AG10803 (cell line): Measurements from ENCODE around the gene KDM1B.

Experiments used
- DNase-seq: peaks from one replicate; pipeline ENCODE4 v3.0.0; 2010; ENCODE audit warnings: low read depth
- H3K4me3 ChIP-seq: 2 replicates; pipeline ENCODE4 v1.5.1; 2011; ENCODE audit warnings: mild to moderate bottlenecking, low read length, control low read depth
- TF ChIP-seq, protein P1 (sequence below): conservative IDR thresholded peaks from 2 replicates; pipeline ENCODE4 v1.5.1; 2011; ENCODE audit warnings: mild to moderate bottlenecking, low read length, control low read depth, inconsistent platforms

The KDM1B gene

DNA sequence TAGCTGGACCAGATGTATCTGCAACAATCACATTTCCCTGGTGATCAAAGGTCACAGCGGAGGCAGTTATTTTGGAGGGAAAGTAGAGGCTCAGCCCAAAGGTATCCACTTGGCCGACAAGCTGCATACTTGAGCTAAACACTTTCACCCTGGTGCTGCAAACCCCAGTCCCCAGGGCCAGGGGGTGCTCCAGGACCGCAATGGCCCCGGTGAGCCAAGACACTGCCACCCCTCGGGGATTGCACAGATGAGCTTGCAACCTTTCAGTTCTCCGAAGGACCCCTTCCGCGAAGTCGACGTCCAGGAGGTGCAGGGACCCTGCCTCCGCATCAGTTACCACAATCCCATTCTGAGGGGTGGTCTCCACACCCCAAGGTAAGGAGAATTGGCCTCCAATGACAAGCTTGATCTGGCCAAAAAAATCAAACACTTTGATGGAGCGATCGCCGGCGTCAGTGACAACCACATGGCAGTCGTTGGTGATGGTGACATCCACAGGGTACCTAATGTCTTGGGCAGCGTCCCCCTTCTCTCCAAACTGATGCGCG is 33.6 kb upstream of the KDM1B start:
- peak overlapping the region; percentile 66 for H3K4me3 ChIP-seq
- no peak for DNase-seq
- TF ChIP-seq, protein P1, sequence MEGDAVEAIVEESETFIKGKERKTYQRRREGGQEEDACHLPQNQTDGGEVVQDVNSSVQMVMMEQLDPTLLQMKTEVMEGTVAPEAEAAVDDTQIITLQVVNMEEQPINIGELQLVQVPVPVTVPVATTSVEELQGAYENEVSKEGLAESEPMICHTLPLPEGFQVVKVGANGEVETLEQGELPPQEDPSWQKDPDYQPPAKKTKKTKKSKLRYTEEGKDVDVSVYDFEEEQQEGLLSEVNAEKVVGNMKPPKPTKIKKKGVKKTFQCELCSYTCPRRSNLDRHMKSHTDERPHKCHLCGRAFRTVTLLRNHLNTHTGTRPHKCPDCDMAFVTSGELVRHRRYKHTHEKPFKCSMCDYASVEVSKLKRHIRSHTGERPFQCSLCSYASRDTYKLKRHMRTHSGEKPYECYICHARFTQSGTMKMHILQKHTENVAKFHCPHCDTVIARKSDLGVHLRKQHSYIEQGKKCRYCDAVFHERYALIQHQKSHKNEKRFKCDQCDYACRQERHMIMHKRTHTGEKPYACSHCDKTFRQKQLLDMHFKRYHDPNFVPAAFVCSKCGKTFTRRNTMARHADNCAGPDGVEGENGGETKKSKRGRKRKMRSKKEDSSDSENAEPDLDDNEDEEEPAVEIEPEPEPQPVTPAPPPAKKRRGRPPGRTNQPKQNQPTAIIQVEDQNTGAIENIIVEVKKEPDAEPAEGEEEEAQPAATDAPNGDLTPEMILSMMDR: no peak

DNA sequence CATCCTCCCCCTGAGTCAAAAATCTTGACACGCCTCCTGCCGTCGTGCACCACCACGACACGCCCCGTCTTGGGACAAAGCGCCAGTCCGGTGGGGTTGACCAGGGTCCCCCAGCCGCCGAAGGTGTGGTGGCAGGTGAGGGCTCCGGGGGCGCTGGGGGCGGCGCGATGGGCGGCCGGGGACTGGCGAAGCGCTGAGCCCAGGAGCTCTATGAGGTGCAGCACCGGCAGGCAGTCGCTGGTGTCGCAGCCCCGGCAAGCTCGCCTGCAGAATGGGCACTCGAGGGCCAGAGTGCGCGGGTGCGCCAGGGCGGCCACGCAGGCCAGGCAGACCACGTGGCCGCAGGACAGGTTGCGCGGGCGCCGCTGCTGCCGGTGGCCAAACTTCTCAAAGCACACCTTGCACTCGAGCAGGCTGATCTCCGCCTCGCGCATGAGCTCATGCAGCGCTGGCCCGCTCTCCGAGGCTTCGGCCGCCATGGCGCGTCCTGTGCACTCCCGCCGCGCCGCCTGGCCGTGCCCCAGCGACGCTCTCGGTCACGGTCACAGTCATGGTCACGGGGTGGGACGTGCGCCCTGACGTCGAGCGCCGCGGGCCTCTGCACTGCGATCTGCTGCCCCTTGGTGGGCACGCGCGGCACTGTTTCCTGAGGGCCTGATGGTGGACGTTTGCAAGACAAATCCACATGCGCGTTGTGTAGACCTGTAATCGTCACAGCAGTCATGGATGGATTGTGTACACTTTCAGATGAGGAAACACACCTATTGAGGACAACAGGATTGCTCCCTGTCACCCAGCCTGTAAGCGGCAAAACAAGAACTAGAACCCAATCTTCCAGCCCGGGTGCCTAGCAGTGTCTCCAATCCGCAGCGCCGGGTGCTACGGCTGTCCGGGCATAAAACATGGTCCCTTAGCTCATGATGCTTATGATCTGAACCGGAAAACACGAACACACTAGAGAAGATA is 32.8 kb upstream of the KDM1B start, which contains the start of gene NHLRC1:
TSS of gene NHLRC1 (minus strand) at position 550 of the 966 bp plus-strand sequence. CDS start at position 479, 71 bp downstream.
- TF ChIP-seq, protein P1: peak; percentile 82
- DNase-seq: peak; percentile 87
- H3K4me3 ChIP-seq: peak within 1 kb of the TSS; percentile 66

DNA sequence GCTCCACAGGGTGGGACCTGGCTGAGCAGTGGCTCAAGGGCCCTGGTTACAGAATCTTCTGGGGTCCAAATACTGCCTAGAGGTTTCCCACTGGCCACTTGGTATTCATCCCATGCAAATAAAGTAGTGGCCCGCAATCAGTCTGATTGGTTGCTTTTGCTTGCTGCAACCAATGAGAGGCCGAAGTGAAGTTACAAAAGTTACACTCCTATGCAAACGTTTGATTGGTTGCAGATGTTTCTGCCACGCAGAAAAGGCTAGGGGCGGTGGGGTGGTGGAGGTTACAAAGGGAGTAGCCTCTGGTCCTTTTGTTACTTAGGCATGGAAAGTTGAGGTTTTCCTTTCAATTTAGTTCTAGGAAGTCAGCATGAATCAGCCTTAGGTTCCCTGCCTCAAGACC is 29.1 kb upstream of the KDM1B start:
- no peak overlapping the region for H3K4me3 ChIP-seq
- TF ChIP-seq, protein P1: no peak
- peak; percentile 43 for DNase-seq

DNA sequence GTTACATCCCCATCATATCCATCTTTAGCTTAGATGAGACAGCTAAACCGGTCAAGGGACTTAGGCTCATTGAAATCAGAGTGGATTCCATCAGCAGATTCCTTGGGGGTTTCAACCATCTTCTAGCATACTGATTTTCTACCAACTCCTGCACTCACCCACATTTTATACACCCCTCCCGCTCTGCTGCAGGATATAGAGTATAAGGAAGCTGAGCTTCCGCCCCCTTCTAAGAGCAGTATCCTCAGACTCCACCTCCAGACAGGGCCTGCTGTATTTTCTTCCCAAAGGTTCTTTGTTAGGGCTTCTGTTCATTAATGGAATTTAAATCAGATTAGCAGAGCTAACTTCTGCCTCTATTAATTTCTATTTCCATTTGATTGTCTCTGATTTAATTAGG is 22.9 kb upstream of the KDM1B start:
- TF ChIP-seq, protein P1: no peak
- H3K4me3 ChIP-seq: no peak overlapping the region
- no peak for DNase-seq

DNA sequence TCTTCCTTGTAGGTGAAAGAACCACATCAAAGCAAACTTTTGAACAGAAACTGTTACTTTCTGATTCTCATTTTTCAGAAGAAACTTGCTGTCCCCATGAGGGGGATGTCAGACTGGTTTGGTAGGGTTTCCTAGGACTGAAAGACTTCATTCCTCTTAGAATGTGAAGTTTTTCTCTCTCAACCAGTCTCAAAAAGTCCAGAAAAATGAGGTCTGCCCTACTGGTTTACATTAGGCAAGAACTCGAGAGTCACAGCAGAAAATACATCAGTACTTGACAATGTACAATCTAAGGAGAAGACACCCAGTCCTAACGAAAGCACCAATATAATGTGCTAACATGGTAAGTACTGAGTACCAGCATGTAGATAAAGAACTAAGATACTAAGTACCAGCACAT is 20.1 kb upstream of the KDM1B start:
- no peak for DNase-seq
- H3K4me3 ChIP-seq: no peak overlapping the region
- TF ChIP-seq, protein P1: no peak

DNA sequence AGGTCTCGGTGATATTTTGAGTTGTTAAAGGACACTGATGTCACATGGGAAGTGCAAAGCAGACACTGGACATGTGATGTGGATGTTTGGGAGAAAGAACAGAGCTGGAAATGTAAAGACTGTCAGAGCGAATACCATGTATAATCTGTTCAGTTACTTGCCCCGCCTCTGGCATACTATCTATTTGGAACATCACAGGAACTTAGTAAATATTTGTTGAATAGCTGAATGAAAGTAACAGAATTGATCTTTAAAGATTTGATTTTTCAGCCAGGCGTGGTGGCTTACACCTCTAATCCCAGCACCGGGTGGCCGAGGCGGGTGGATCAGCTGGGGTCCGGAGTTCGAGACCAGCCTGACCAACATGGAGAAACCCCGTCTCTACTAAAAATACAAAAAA is 19.0 kb upstream of the KDM1B start:
- TF ChIP-seq, protein P1: no peak
- DNase-seq: no peak

DNA sequence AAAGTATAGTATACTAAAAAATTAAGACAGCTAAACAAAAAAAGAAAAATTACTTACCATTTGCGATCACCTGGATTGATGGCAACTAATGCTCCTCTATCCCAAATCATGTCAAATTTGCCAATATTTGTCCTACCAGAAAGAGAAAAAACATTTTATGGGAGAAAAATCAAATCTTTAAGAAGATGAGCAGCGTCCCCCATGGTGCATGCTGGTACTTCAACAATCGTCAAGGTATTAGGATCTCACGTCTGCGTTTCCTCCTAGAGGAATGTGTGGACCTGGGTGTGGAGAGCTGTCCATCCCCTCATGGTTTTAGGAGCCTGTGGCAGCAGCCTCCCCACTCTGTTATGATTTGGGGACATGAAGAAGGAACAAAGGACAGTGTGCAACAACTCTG is 16.3 kb upstream of the KDM1B start:
- no peak for DNase-seq
- TF ChIP-seq, protein P1: no peak
- H3K4me3 ChIP-seq: no peak overlapping the region

More for the DNA sequence above, 19.0 kb upstream of the KDM1B start:
- no peak overlapping the region for H3K4me3 ChIP-seq
